Ascending aorta (tissue), 2 donors: ENCODE measurements around the gene COL17A1. TPM values are rescaled to one million over a fixed set of nuclear protein-coding genes. Genes with fewer than 3 reads are reported as not detected.

Experiments
- DNase-seq, 2 donors: peaks; one replicate each; pipeline ENCODE4 v3.0.0-alpha.2; 2019; ENCODE audit warnings: low spot score in 2 of 2
- H3K27ac ChIP-seq, 2 donors: fragments of 200-600 bp; sonication (generic); one replicate each; pipeline ENCODE4 v1.5.1; 2016 to 2017; ENCODE audit warnings: mild to moderate bottlenecking in 1 of 2
- H3K27me3 ChIP-seq: fragments of 200-600 bp; sonication (generic); one replicate; pipeline ENCODE4 v1.5.1; 2017
- H3K36me3 ChIP-seq, 2 donors: fragments of 200-600 bp; sonication (generic); one replicate each; pipeline ENCODE4 v1.5.1; 2016
- H3K4me1 ChIP-seq, 2 donors: fragments of 200-600 bp; sonication (generic); one replicate each; pipeline ENCODE4 v1.5.1; 2016 to 2017; ENCODE audit warnings: mild to moderate bottlenecking in 1 of 2
- H3K4me3 ChIP-seq, 2 donors: fragments of 200-600 bp; sonication (generic); one replicate each; pipeline ENCODE4 v1.5.1; 2016 to 2017; ENCODE audit warnings: mild to moderate bottlenecking in 1 of 2
- H3K9me3 ChIP-seq, 2 donors: fragments of 200-600 bp; sonication (generic); one replicate each; pipeline ENCODE4 v1.5.1; 2016
- intact Hi-C: fragments of 100-400 bp; cut with DNase I; formaldehyde crosslinking; loops from one replicate; pipeline ENCODE4 v1.15.1; 2023
- total RNA-seq: library from RNA; depleted of rRNA; stranded (reverse); fragments of >200 nt; gene quantifications from one replicate; pipeline ENCODE4 v1.1.0, GENCODE V29; 2016
- TF ChIP-seq, protein P1 (sequence below), 3 experiments: fragments of 200-600 bp in 2 of 3; fragments of 450-650 bp in 1 of 3; sonication (generic) in 2 of 3; IDR thresholded peaks; one replicate each; pipeline ENCODE4 v1.5.1; 2016 to 2019; ENCODE audit warnings: antibody characterized with exemption in 3 of 3, mild to moderate bottlenecking in 1 of 3, moderate library complexity in 1 of 3

The COL17A1 gene
- total RNA-seq, 1 donor from 2014 or later: 0.64 TPM

DNA sequence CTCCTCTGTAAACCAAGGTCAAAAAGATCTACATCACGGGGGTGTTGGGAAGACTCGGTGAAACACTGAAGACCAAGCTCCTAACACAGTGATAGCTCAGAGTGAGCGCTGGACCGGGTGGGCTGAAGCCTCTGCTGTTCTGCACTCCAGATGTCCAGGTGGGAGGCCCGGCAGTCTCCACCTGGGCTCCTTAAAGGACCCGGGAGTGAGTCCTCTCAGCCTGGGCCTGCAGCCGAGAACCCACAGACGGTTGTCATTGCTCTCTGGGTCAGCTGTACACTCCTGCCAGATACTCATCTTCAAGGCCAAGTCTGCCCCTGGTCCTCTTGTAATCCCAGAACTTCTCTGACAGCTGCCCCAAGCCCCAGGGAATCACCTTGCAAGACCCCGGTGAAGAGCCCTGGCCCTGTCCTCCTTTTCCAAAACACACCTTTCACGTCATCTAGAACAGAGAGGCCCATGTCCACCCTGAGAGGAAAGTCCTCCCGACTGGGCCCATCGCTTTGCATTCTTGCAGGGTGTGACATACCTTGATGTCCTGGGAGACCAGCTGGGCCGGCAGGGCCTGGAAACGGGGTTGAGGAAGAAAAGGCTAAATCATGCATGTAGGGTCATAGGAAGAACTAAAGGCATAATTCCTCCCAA, 43.7 kb downstream of the COL17A1 start:
- Histone ChIP-seq H3K4me1 (no peaks in the 10 kb centered on the region), H3K27ac (no peak overlapping the region), H3K4me3 (no peak overlapping the region), H3K9me3 (no peaks in the 10 kb centered on the region), H3K36me3 (no peaks in the 10 kb centered on the region), H3K27me3 (no peaks in the 10 kb centered on the region)
- peak in 1 of 2 donors; percentile 54 for DNase-seq
- TF ChIP-seq, protein P1, sequence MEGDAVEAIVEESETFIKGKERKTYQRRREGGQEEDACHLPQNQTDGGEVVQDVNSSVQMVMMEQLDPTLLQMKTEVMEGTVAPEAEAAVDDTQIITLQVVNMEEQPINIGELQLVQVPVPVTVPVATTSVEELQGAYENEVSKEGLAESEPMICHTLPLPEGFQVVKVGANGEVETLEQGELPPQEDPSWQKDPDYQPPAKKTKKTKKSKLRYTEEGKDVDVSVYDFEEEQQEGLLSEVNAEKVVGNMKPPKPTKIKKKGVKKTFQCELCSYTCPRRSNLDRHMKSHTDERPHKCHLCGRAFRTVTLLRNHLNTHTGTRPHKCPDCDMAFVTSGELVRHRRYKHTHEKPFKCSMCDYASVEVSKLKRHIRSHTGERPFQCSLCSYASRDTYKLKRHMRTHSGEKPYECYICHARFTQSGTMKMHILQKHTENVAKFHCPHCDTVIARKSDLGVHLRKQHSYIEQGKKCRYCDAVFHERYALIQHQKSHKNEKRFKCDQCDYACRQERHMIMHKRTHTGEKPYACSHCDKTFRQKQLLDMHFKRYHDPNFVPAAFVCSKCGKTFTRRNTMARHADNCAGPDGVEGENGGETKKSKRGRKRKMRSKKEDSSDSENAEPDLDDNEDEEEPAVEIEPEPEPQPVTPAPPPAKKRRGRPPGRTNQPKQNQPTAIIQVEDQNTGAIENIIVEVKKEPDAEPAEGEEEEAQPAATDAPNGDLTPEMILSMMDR (IDR thresholded peaks at IDR 0.05): no peak
- intact Hi-C loops: no loop called here

DNA sequence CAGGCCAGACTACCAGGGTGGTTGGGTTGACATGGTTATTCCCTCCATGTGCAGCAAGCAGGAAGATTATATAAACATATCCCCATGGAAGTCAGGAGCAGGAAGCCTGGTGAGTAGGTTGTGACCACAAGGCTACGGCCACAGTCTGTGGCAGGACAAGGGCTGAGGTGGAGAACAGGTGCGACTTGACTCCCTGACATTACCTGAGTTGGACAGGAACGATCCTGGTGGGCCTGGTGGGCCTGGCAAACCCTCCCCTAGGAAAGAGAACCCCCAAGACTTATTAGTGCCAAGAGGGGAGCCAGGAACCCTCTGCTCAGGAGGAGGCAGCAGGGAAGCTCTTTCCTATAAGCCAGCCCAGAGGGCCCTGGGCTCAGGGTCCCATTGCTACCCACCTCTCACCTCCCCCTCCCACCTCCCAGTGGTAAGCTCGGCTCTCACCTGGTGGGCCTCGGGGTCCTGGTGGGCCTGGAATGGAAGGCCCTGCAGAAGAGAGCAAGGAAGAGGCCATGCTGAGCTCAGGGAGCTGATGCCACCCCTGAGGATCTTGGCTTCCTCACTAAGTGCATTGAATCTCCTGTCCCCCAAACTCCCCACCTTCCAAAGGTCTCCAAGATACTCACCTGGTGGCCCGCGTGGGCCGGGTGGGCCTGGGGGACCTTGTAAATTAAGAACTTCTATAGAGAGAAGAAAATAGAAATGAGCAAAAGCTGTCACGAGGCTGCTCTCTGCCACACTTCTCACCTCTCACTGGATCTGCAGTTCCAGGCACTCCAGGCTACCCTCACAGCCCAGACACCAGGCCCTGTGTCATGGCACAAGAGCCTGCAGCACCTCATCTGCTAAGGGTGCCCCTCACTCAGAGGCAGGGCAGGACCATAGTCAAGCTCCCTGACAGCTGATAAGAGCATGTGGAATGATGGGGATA, 44.6 kb downstream of the COL17A1 start:
- Histone ChIP-seq H3K4me1 (no peaks in the 10 kb centered on the region), H3K27me3 (no peaks in the 10 kb centered on the region), H3K27ac (no peak overlapping the region), H3K4me3 (no peak overlapping the region), H3K9me3 (no peaks in the 10 kb centered on the region), H3K36me3 (no peaks in the 10 kb centered on the region)
- TF ChIP-seq, protein P1 (IDR thresholded peaks at IDR 0.05): no peak
- peak in 1 of 2 donors; percentile 35 for DNase-seq
- intact Hi-C loops: no loop called here

DNA sequence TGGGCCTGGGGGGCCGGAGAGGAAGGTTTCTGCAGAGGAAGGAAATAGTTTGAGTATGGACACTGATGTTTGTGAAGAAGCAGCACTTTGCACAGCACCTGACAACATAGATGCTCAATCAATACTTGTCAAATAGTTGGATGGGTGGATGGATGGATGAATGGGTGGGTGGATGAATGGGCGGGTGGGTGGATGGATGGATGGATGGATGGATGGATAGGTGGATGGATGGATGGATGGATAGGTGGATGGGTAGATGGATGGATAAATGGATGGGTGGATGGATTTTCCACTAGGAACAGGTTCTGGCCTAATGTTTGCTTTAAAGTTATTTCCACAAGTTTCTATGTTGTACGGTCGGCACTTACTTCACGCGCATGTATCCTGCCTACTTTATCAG, 45.3 kb downstream of the COL17A1 start:
- intact Hi-C loops: no loop called here

DNA sequence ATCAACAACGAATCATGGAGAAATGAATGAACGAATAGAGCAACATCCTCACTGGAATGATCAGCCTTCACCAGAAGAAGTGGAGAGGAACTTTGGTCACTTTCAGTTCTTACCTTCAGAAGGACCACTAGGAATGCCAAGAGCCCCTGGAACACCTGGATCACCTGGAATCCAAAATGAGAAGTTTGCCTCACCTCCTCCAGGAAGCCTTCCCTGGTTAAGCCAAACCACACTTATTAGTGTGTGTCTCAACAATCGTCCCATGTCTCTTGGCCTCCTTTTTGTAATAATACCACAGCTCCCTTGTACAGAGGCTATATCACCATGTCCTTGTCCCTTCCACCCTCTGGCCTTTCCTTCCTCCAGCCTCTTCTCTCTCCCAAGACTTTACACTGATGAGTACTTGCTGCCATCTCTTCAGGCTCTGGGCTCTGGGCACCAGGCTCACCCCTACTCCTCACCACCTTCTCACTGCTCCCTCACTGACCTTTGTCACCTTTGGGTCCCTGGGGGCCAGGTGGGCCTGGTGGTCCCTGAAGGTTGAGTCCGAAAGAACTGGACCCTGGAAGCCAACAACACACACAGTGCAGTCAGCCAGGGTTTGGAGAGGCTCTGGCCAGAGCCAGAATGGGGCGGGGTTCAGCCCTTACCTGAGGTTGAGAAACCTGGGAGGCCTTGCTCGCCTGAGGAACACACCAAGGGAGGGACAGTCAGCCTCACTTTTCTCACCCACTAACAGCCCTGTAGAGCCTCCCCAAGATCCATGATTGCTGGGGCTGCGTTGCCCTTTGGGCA, 46.5 kb downstream of the COL17A1 start:
- intact Hi-C loops: no loop called here
- TF ChIP-seq, protein P1 (IDR thresholded peaks at IDR 0.05): no peak
- H3K36me3 ChIP-seq: no peaks in the 10 kb centered on the region
- H3K27me3 ChIP-seq: no peaks in the 10 kb centered on the region
- H3K4me1 ChIP-seq: no peaks in the 10 kb centered on the region
- no peak overlapping the region for H3K27ac ChIP-seq
- no peak overlapping the region for H3K4me3 ChIP-seq
- DNase-seq: peak in 1 of 2 donors; percentile 56
- H3K9me3 ChIP-seq: no peaks in the 10 kb centered on the region

More for the DNA sequence above, 45.3 kb downstream of the COL17A1 start:
- TF ChIP-seq, protein P1 (IDR thresholded peaks at IDR 0.05): no peak
- Histone ChIP-seq H3K4me3 (no peak overlapping the region), H3K9me3 (no peaks in the 10 kb centered on the region), H3K27me3 (no peaks in the 10 kb centered on the region), H3K4me1 (no peaks in the 10 kb centered on the region), H3K27ac (no peak overlapping the region), H3K36me3 (no peaks in the 10 kb centered on the region)
- no peak for DNase-seq

DNA sequence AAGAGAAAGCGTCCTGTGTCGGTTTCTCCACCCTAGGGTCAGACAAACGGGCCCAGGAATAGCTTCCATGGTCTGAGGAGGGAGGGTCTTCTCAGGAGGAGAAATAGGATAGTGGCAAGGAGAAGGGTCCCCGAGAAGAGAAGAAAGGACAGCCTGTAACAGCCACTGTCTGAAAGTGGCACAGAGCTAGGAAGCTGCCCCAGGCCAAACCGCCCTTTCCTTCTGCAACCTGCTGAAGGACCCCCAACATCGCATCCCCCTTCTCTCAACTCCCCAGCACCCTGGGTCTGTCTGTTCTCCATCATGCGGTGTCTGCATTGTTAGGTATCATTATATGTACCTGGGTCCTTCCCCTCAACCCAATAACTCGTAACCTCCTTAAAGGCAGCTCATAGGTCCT, 47.1 kb downstream of the COL17A1 start:
- peak in 1 of 2 donors; percentile 33 for DNase-seq
- H3K27ac ChIP-seq: no peak overlapping the region
- intact Hi-C loops: no loop called here
- no peaks in the 10 kb centered on the region for H3K9me3 ChIP-seq
- H3K4me1 ChIP-seq: no peaks in the 10 kb centered on the region
- TF ChIP-seq, protein P1 (IDR thresholded peaks at IDR 0.05): no peak
- no peaks in the 10 kb centered on the region for H3K36me3 ChIP-seq
- H3K27me3 ChIP-seq: no peaks in the 10 kb centered on the region
- H3K4me3 ChIP-seq: no peak overlapping the region
